A673 (cell line): ENCODE data around the gene ZNF382.

Experiments
- EZH2 ChIP-seq: fragments of 200-600 bp; sonication (generic); IDR thresholded peaks from 2 replicates; pipeline ENCODE4 v1.6.1; 2017; ENCODE audit warnings: borderline replicate concordance, low read depth, mild to moderate bottlenecking, mixed read lengths, antibody characterized with exemption, low read length; ENCODE audit not compliant: poor library complexity, severe bottlenecking
- TF ChIP-seq, protein P1 (sequence below): fragments of 300-800, 200-600 bp; sonication (generic); conservative IDR thresholded peaks from 2 replicates; pipeline ENCODE4 v1.5.1; 2017; ENCODE audit warnings: low read depth, mild to moderate bottlenecking, antibody characterized with exemption, low read length, moderate library complexity, mixed read lengths

DNA sequence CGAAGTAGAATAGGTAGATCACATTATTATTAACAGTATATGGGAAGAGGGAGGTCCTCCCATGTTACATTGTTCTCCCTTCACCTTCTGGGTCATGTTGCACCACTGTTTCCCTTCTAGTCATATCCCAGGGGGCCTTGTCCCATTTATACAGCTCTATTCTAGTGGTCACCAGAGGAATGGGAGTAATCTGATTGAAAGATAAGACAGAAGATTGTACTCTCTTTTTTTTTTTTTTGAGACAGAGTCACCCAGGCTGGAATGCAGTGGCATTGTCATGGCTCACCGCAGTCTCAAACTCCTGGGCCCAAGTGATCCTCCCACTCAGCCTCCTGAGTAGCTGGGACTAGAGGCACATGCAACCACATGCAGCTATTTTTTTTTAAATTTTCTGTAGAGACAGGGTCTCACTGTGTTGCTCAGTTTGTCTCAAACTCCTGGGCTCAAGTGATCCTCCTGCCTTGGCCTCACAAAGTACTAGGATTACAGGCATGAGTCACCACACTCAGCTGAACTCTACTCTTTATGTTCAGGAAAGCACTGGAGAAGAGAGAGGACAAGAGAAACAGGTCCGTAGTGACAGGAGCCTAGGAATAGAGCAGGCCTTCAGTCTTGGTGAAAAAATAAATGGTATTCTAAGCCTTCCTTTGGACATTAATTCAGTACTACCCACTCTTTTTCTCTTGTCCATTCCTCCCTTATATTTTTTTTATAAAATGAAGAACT is 27.7 kb upstream of the ZNF382 start:
- TF ChIP-seq, protein P1, sequence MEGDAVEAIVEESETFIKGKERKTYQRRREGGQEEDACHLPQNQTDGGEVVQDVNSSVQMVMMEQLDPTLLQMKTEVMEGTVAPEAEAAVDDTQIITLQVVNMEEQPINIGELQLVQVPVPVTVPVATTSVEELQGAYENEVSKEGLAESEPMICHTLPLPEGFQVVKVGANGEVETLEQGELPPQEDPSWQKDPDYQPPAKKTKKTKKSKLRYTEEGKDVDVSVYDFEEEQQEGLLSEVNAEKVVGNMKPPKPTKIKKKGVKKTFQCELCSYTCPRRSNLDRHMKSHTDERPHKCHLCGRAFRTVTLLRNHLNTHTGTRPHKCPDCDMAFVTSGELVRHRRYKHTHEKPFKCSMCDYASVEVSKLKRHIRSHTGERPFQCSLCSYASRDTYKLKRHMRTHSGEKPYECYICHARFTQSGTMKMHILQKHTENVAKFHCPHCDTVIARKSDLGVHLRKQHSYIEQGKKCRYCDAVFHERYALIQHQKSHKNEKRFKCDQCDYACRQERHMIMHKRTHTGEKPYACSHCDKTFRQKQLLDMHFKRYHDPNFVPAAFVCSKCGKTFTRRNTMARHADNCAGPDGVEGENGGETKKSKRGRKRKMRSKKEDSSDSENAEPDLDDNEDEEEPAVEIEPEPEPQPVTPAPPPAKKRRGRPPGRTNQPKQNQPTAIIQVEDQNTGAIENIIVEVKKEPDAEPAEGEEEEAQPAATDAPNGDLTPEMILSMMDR = no peak
- no peak for TF ChIP-seq EZH2
